Smooth muscle cell (in vitro differentiated cells): ENCODE results near the gene LCN1. TPM values are rescaled to one million over a fixed set of nuclear protein-coding genes. Genes with fewer than 3 reads are reported as not detected.

Source experiments
- DNase-seq: peaks from one replicate; lab custom pipeline; 2025; ENCODE audit not compliant: unreplicated experiment; lab: John Stamatoyannopoulos, UW
- H2AFZ ChIP-seq: fragments of 200-600 bp; sonication (generic); 2 replicates; pipeline ENCODE4 v1.6.0; 2016; ENCODE audit warnings: antibody characterized with exemption, low read depth, mild to moderate bottlenecking
- H3F3A ChIP-seq: fragments of 200-600 bp; sonication (generic); 2 replicates; pipeline ENCODE4 v1.6.0; 2017; ENCODE audit warnings: antibody characterized with exemption, low read depth
- H3K27ac ChIP-seq: fragments of 200-600 bp; sonication (generic); 2 replicates; pipeline ENCODE4 v1.5.1; 2016; ENCODE audit warnings: low read depth, mild to moderate bottlenecking
- H3K27me3 ChIP-seq: fragments of 200-600 bp; sonication (generic); 2 replicates; pipeline ENCODE4 v1.6.1; 2016; ENCODE audit warnings: low read depth, mild to moderate bottlenecking
- H3K36me3 ChIP-seq: fragments of 200-600 bp; sonication (generic); 2 replicates; pipeline ENCODE4 v1.5.1; 2016; ENCODE audit warnings: low read depth
- H3K4me1 ChIP-seq: fragments of 200-600 bp; sonication (generic); 2 replicates; pipeline ENCODE4 v1.5.1; 2016; ENCODE audit warnings: low read depth
- H3K4me2 ChIP-seq: fragments of 200-600 bp; sonication (generic); 2 replicates; pipeline ENCODE4 v1.6.0; 2016; ENCODE audit warnings: mild to moderate bottlenecking
- H3K4me3 ChIP-seq: fragments of 200-600 bp; sonication (generic); 2 replicates; pipeline ENCODE4 v1.5.1; 2016; ENCODE audit warnings: mild to moderate bottlenecking
- H3K79me2 ChIP-seq: fragments of 200-600 bp; sonication (generic); 2 replicates; pipeline ENCODE4 v1.6.0; 2016; ENCODE audit warnings: low read depth, mild to moderate bottlenecking
- H3K9ac ChIP-seq: fragments of 200-600 bp; sonication (generic); 2 replicates; pipeline ENCODE4 v1.6.0; 2016; ENCODE audit warnings: low read depth
- H3K9me3 ChIP-seq: fragments of 200-600 bp; sonication (generic); replicated peaks from 2 replicates; pipeline ENCODE4 v1.5.1; 2016; ENCODE audit warnings: low read depth
- H4K20me1 ChIP-seq: fragments of 200-600 bp; sonication (generic); 2 replicates; pipeline ENCODE4 v1.6.0; 2016; ENCODE audit warnings: low read depth
- CTCF ChIP-seq: fragments of 200-600 bp; sonication (generic); IDR thresholded peaks from 2 replicates; pipeline ENCODE4 v1.5.1; 2017; ENCODE audit warnings: borderline replicate concordance, mild to moderate bottlenecking, antibody characterized with exemption; ENCODE audit not compliant: insufficient read depth, poor library complexity, severe bottlenecking
- WGBS: methylation state at CpG from one replicate; pipeline ENCODE4 v1.1.7; 2016; ENCODE audit warnings: low lambda C conversion rate; 5-methylcytosine and 5-hydroxymethylcytosine counted together
- polyA plus RNA-seq: library from polyadenylated mRNA; unstranded; fragments of >200 nt; fragmentation: Nextera tagmentation; extraction: Ambion mirVana; gene quantifications from 2 replicates; pipeline ENCODE4 v1.2.1, GENCODE V29; 2016
- total RNA-seq: library from RNA; depleted of rRNA; stranded (reverse); fragments of >200 nt; gene quantifications from 2 replicates; pipeline ENCODE4 v1.2.3, GENCODE V29; 2014

The LCN1 gene
- total and polyA plus RNA-seq, 2 experiments from 2014 or later = 0.85 to 5.6 TPM

DNA sequence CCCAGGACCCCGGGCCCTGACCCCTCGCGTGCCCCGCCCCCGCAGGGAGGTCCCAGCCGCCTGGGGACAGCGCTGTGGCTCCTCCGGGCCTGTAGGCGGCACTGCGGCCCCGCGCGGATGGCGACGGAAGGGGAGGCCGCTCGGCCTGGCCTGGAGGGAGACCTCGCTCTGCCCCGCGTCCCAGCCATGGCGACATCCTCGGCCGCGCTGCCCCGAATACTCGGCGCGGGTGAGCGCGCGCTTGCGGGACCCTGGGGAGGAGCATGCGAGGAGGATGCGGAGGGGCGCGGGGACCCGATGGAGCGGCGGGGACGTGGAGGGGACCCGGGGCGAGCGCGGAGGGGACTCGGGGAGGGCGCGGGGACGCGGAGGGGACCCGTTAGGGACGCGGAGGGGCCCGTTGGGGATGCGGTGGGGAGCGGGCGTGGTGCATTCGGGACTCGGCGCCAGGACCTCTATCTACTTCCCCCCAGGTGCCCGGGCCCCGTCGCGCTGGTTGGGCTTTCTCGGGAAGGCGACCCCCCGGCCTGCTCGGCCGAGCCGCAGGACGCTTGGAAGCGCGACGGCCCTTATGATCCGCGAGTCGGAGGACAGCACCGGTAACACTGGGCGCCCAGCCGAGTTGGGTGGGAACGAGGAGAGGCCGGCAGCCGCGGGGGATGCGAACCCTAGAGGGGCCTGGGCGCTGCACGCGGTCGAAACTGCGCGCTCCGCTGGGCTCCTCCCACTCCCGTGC is 20.5 kb upstream of the LCN1 start, which contains the start of gene MRPS2:
MRPS2 (plus strand) TSS at position 158 of the 736 bp plus-strand sequence; CDS start at position 187, 29 bp downstream.
- H3K79me2 ChIP-seq = peaks cover 18% of the 10 kb centered on the region
- H3K4me2 ChIP-seq = peak within 1 kb of the TSS; percentile 98
- peaks cover 3% of the 10 kb centered on the region for H3F3A ChIP-seq
- DNase-seq = no peak
- H3K27me3 ChIP-seq = no peaks in the 10 kb centered on the region
- peaks cover 22% of the 10 kb centered on the region for H4K20me1 ChIP-seq
- TF ChIP-seq CTCF = peak; percentile 77
- under 1% methylated on average over 41 of the region's 92 CpGs for WGBS
- peak within 1 kb of the TSS; percentile 94 for H3K4me3 ChIP-seq
- H2AFZ ChIP-seq = peak within 1 kb of the TSS; percentile 98
- H3K9me3 ChIP-seq = no peaks in the 10 kb centered on the region
- H3K27ac ChIP-seq = peak within 1 kb of the TSS; percentile 18
- no peaks in the 10 kb centered on the region for H3K36me3 ChIP-seq
- H3K4me1 ChIP-seq = peaks cover 11% of the 10 kb centered on the region
- H3K9ac ChIP-seq = peak within 1 kb of the TSS; percentile 82

DNA sequence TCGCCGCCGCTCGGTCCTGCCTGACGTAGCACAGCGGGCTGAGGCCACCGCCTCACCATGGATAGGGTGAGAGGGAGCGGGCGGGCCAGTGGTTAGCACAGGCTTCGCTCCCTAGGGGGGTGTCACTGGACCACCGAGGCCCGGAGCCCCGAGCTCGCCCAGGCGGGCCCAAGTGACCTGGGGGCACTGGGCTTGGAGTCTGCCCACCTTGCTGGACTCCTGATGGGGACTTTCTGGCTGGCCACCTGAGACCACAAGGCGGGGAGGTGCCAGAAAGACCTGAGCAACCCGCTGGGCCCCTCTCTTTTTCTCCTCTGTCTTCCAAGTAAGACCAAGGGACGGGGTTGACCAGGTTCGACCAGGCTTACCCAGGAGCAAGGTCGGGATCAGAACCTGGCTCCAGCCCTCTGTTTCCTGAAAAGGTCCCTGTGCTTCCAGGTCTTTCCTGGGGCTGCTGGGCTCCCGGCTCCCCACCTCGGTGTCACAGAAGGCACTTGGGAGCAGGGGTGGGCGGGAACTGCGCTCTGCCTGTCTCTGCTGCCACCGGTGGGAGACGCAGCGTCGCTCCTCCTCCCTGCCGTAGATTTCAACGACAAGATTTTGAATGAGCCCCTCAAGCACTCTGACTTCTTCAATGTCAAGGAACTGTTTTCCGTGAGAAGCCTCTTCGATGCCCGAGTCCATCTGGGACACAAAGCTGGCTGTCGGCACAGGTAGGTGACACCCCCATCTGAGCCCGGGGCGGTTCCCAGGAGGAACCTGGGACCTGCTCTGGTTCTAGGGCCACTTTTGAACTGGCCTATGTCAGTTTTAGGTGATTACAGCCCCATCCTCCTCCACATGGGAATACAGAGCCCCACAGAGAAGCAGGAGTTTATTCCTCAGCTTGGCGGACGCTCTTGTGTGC is 19.7 kb upstream of the LCN1 start:
- H3K9ac ChIP-seq = peak overlapping the region; percentile 82
- H3K36me3 ChIP-seq = no peaks in the 10 kb centered on the region
- no peaks in the 10 kb centered on the region for H3K9me3 ChIP-seq
- peak overlapping the region; percentile 15 for H3K27ac ChIP-seq
- H3K4me1 ChIP-seq = peaks cover 11% of the 10 kb centered on the region
- no peak for DNase-seq
- H3K79me2 ChIP-seq = peaks cover 18% of the 10 kb centered on the region
- no peak for TF ChIP-seq CTCF
- H4K20me1 ChIP-seq = peaks cover 22% of the 10 kb centered on the region
- peak overlapping the region; percentile 98 for H3K4me2 ChIP-seq
- H2AFZ ChIP-seq = peak overlapping the region; percentile 96
- peaks cover 3% of the 10 kb centered on the region for H3F3A ChIP-seq
- peak overlapping the region; percentile 94 for H3K4me3 ChIP-seq
- H3K27me3 ChIP-seq = no peaks in the 10 kb centered on the region
- 45% methylated on average over 34 of the region's 38 CpGs for WGBS

- Histone ChIP-seq H3F3A (peaks cover 3% of the 10 kb centered on the region), H3K4me3 (no peak overlapping the region), H3K4me1 (peaks cover 11% of the 10 kb centered on the region), H3K36me3 (no peaks in the 10 kb centered on the region), H3K27me3 (no peaks in the 10 kb centered on the region), H3K27ac (no peak overlapping the region), H3K4me2 (peak overlapping the region; percentile 98), H4K20me1 (peaks cover 22% of the 10 kb centered on the region), H3K79me2 (peaks cover 18% of the 10 kb centered on the region), H3K9me3 (no peaks in the 10 kb centered on the region), H3K9ac (no peak overlapping the region), H2AFZ (no peak overlapping the region)
- DNase-seq = no peak
- WGBS = 95% methylated on average over 11 of the region's 15 CpGs
- TF ChIP-seq CTCF = no peak
These were observed 18.9 kb upstream of the LCN1 start for GRCh38 chr9:135502168-135502872.
